BE2C (cell line): ENCODE measurements around the gene MBD3L5.

ENCODE experiments used
- DNase-seq: peaks from one replicate; pipeline ENCODE4 v3.0.0-alpha.2; 2020
- H3K27me3 ChIP-seq: fragments of 250-450 bp; sonication (Bioruptor Pico); 2 replicates; pipeline ENCODE4 v1.5.1; 2020; ENCODE audit warnings: mild to moderate bottlenecking
- H3K36me3 ChIP-seq: fragments of 250-450 bp; sonication (Bioruptor Pico); 2 replicates; pipeline ENCODE4 v1.5.1; 2020; ENCODE audit warnings: mild to moderate bottlenecking
- H3K4me1 ChIP-seq: fragments of 250-450 bp; sonication (Bioruptor Pico); 2 replicates; pipeline ENCODE4 v1.5.1; 2020
- H3K4me3 ChIP-seq: 2 replicates; pipeline ENCODE4 v1.5.1; 2011; ENCODE audit warnings: low read depth, low read length
- H3K9me3 ChIP-seq: fragments of 250-450 bp; sonication (Bioruptor Pico); 2 replicates; pipeline ENCODE4 v1.5.1; 2020
- TF ChIP-seq, protein P1 (sequence below): IDR thresholded peaks from 2 replicates; pipeline ENCODE4 v1.5.1; 2012; ENCODE audit warnings: mild to moderate bottlenecking, low read depth, low read length

The MBD3L5 gene

DNA sequence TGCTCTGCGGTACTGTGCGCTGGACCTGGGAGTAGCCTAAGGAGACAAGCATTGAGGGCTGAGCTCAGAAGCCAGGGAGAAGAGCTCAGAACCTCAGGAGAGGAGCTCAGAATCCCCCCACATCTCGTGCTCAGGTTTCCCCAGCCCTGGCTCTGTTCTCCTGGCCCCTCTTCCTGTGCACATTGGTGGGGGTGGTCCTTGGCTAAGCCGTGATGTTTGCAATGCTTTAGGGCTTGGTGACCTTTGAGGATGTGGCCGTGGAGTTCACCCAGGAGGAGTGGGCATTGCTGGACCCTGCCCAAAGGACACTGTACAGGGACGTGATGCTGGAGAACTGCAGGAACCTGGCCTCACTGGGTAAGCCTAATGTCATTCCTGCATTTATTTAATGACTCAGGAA lies 45.8 kb downstream of the MBD3L5 start:
- no peak for DNase-seq
- H3K4me3 ChIP-seq = no peak overlapping the region
- H3K27me3 ChIP-seq = no peaks in the 10 kb centered on the region
- TF ChIP-seq, protein P1, sequence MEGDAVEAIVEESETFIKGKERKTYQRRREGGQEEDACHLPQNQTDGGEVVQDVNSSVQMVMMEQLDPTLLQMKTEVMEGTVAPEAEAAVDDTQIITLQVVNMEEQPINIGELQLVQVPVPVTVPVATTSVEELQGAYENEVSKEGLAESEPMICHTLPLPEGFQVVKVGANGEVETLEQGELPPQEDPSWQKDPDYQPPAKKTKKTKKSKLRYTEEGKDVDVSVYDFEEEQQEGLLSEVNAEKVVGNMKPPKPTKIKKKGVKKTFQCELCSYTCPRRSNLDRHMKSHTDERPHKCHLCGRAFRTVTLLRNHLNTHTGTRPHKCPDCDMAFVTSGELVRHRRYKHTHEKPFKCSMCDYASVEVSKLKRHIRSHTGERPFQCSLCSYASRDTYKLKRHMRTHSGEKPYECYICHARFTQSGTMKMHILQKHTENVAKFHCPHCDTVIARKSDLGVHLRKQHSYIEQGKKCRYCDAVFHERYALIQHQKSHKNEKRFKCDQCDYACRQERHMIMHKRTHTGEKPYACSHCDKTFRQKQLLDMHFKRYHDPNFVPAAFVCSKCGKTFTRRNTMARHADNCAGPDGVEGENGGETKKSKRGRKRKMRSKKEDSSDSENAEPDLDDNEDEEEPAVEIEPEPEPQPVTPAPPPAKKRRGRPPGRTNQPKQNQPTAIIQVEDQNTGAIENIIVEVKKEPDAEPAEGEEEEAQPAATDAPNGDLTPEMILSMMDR = no peak
- H3K4me1 ChIP-seq = no peaks in the 10 kb centered on the region
- H3K9me3 ChIP-seq = peaks cover 3% of the 10 kb centered on the region; the same call in 1 of the 2 replicates
- H3K36me3 ChIP-seq = peaks cover 69% of the 10 kb centered on the region

- Histone ChIP-seq H3K4me3 (no peak overlapping the region), H3K36me3 (peaks cover 80% of the 10 kb centered on the region), H3K9me3 (peaks cover 6% of the 10 kb centered on the region), H3K4me1 (no peaks in the 10 kb centered on the region), H3K27me3 (no peaks in the 10 kb centered on the region)
- TF ChIP-seq, protein P1 = no peak
- DNase-seq = no peak
These were observed 47.6 kb downstream of the MBD3L5 start for GRCh38 chr19:7078008-7078407.
